GM23338 (cell line): ENCODE results near the gene CCDC59. TPM values are rescaled to one million over a fixed set of nuclear protein-coding genes. Genes with fewer than 3 reads are reported as not detected.

ENCODE experiments used
- ATAC-seq: fragments of 200-7000 bp; cut with Tn5 transposase; 3 replicates; pipeline ENCODE4 v1.9.1; 2020
- DNase-seq: peaks from one replicate; pipeline ENCODE4 v3.0.0-alpha.2; 2015; ENCODE audit warnings: low spot score
- H2AFZ ChIP-seq: fragments of 200-600 bp; sonication (generic); 2 replicates; pipeline ENCODE4 v1.8.0; 2016; ENCODE audit warnings: antibody characterized with exemption, mild to moderate bottlenecking, moderate library complexity
- H3F3A ChIP-seq: fragments of 200-600 bp; sonication (generic); replicated peaks from 2 replicates; pipeline ENCODE4 v1.8.0; 2017; ENCODE audit warnings: antibody characterized with exemption, mixed run types, low read depth
- H3K27ac ChIP-seq: fragments of 200-600 bp; sonication (generic); 2 replicates; pipeline ENCODE4 v1.6.1; 2016; ENCODE audit warnings: low read depth
- H3K27me3 ChIP-seq: fragments of 200-600 bp; sonication (generic); 2 replicates; pipeline ENCODE4 v1.8.0; 2016; ENCODE audit warnings: mild to moderate bottlenecking, mixed run types, moderate library complexity; ENCODE audit not compliant: insufficient read depth
- H3K36me3 ChIP-seq: fragments of 200-600 bp; sonication (generic); 2 replicates; pipeline ENCODE4 v1.8.0; 2016; ENCODE audit warnings: mild to moderate bottlenecking; ENCODE audit not compliant: insufficient read depth
- H3K4me1 ChIP-seq: fragments of 200-600 bp; sonication (generic); 2 replicates; pipeline ENCODE4 v1.8.0; 2016; ENCODE audit warnings: mild to moderate bottlenecking, moderate library complexity; ENCODE audit not compliant: insufficient read depth
- H3K4me2 ChIP-seq: fragments of 200-600 bp; sonication (generic); 2 replicates; pipeline ENCODE4 v1.7.1; 2017; ENCODE audit warnings: mixed run types
- H3K4me3 ChIP-seq: fragments of 200-600 bp; sonication (generic); 2 replicates; pipeline ENCODE4 v1.6.1; 2016; ENCODE audit warnings: mixed run types
- H3K79me2 ChIP-seq: fragments of 200-600 bp; sonication (generic); replicated peaks from 2 replicates; pipeline ENCODE4 v1.8.0; 2017; ENCODE audit warnings: mild to moderate bottlenecking; ENCODE audit not compliant: insufficient read depth
- H3K9me2 ChIP-seq: fragments of 200-600 bp; sonication (generic); 2 replicates; pipeline ENCODE4 v1.8.0; 2017; ENCODE audit not compliant: insufficient read depth
- H4K20me1 ChIP-seq: fragments of 200-600 bp; sonication (generic); replicated peaks from 2 replicates; pipeline ENCODE4 v1.8.0; 2017; ENCODE audit warnings: mild to moderate bottlenecking; ENCODE audit not compliant: insufficient read depth
- H3K27ac Mint-ChIP-seq: 2 replicates; pipeline ENCODE4 v1.8.0; 2020; ENCODE audit warnings: inconsistent platforms, mild to moderate bottlenecking, moderate library complexity, mixed read lengths
- H3K27me3 Mint-ChIP-seq: 3 replicates; pipeline ENCODE4 v1.8.0; 2022; ENCODE audit warnings: low read depth, mild to moderate bottlenecking, moderate library complexity, mixed read lengths, inconsistent platforms; ENCODE audit not compliant: insufficient read depth, poor library complexity
- H3K36me3 Mint-ChIP-seq: 3 replicates; pipeline ENCODE4 v1.8.0; 2021; ENCODE audit warnings: low read depth, mild to moderate bottlenecking, inconsistent platforms, moderate library complexity, mixed read lengths
- H3K4me1 Mint-ChIP-seq: 3 replicates; pipeline ENCODE4 v1.8.0; 2020; ENCODE audit warnings: mild to moderate bottlenecking, inconsistent platforms, mixed read lengths
- H3K4me3 Mint-ChIP-seq: 3 replicates; pipeline ENCODE4 v1.8.0; 2021; ENCODE audit warnings: moderate library complexity, mild to moderate bottlenecking, inconsistent platforms, mixed read lengths
- H3K9me3 Mint-ChIP-seq: 3 replicates; pipeline ENCODE4 v1.8.0; 2020; ENCODE audit warnings: moderate library complexity, mild to moderate bottlenecking, inconsistent platforms, mixed read lengths
- CREB1 ChIP-seq: fragments of 250-450 bp; sonication (Bioruptor Pico); IDR thresholded peaks from 2 replicates; pipeline ENCODE4 v1.5.0; 2020; ENCODE audit warnings: low read depth, mild to moderate bottlenecking, moderate library complexity
- ETS1 ChIP-seq: IDR thresholded peaks from 2 replicates; pipeline ENCODE4 v1.6.1; 2016; ENCODE audit warnings: antibody characterized with exemption
- JUNB ChIP-seq: IDR thresholded peaks from one replicate; pipeline ENCODE4 v1.6.1; 2016; ENCODE audit warnings: antibody characterized with exemption; ENCODE audit not compliant: unreplicated experiment
- NANOG ChIP-seq: IDR thresholded peaks from 2 replicates; pipeline ENCODE4 v1.6.1; 2016; ENCODE audit warnings: antibody characterized with exemption, borderline replicate concordance
- POLR2AphosphoS5 ChIP-seq: IDR thresholded peaks from 2 replicates; pipeline ENCODE4 v1.6.1; 2016; ENCODE audit warnings: antibody characterized with exemption, low read depth
- REST ChIP-seq: IDR thresholded peaks from one replicate; pipeline ENCODE4 v1.6.1; 2018; ENCODE audit warnings: antibody characterized with exemption; ENCODE audit not compliant: unreplicated experiment
- ZNF114 ChIP-seq: fragments of 250-450 bp; sonication (Bioruptor Pico); IDR thresholded peaks from 2 replicates; pipeline ENCODE4 v1.5.0; 2020; ENCODE audit warnings: mild to moderate bottlenecking, moderate library complexity
- ZNF331 ChIP-seq: fragments of 250-450 bp; sonication (Bioruptor Pico); IDR thresholded peaks from 2 replicates; pipeline ENCODE4 v1.5.0; 2020; ENCODE audit warnings: low read depth, mild to moderate bottlenecking, moderate library complexity
- polyA plus RNA-seq: library from polyadenylated mRNA; unstranded; fragments of >200 nt; fragmentation: Nextera tagmentation; extraction: Ambion mirVana; gene quantifications from 2 replicates; pipeline ENCODE4 v1.2.1, GENCODE V29; 2016
- total RNA-seq: library from RNA; depleted of rRNA; stranded (reverse); fragments of >200 nt; shearing (Covaris generic); gene quantifications from 2 replicates; pipeline ENCODE4 v1.2.3, GENCODE V29; 2014

The CCDC59 gene
- total and polyA plus RNA-seq, 2 experiments from 2014 or later = 52.2 to 197 TPM

GRCh38 chr12:82359115-82359478 is 910 bp upstream of the CCDC59 start (continued):
- TF ChIP-seq POLR2AphosphoS5 (no peak), REST (no peak), NANOG (no peak)

- H3K27ac Mint-ChIP-seq = peak overlapping the region; percentile 100
- Histone ChIP-seq H3K36me3 (peaks cover 34% of the 10 kb centered on the region; the same call in 1 of the 2 replicates), H3K4me3 (peak overlapping the region; percentile 96), H3K27ac (peak overlapping the region; percentile 84; the same call in 1 of the 2 replicates), H3K4me1 (peaks cover 19% of the 10 kb centered on the region), H2AFZ (peak overlapping the region; percentile 23; the same call in 1 of the 2 replicates), H3K4me2 (peak overlapping the region; percentile 95), H3F3A (no peaks in the 10 kb centered on the region), H3K27me3 (no peaks in the 10 kb centered on the region), H4K20me1 (no peaks in the 10 kb centered on the region), H3K9me2 (no peaks in the 10 kb centered on the region), H3K79me2 (peaks cover 66% of the 10 kb centered on the region)
- TF ChIP-seq NANOG = no peak
- no peak for TF ChIP-seq ZNF114 (CRISPR knock-in tag)
- no peak for TF ChIP-seq REST
- no peak for TF ChIP-seq JUNB
- TF ChIP-seq CREB1 (CRISPR knock-in tag) = no peak
- no peak for TF ChIP-seq ZNF331 (CRISPR knock-in tag)
- no peak for TF ChIP-seq ETS1
- H3K36me3 Mint-ChIP-seq = peaks cover 63% of the 10 kb centered on the region
- H3K27me3 Mint-ChIP-seq = peaks cover 7% of the 10 kb centered on the region
- no peaks in the 10 kb centered on the region; the same call in 2 of the 3 replicates for H3K9me3 Mint-ChIP-seq
- peak; percentile 11 for DNase-seq
- H3K4me1 Mint-ChIP-seq = peaks cover 19% of the 10 kb centered on the region; the same call in 2 of the 3 replicates
- ATAC-seq = no peak; the same call in 2 of the 3 replicates
- H3K4me3 Mint-ChIP-seq = peak overlapping the region; percentile 100
Measured at GRCh38 chr12:82357845-82358199, 365 bp downstream of the CCDC59 start.
